Measurements from ENCODE around the gene PAFAH1B2.
"Not testable (repeated sequence)": the region's sequence is repeated elsewhere in the genome, so short reads cannot be mapped to it uniquely, and the experiment has no call there.

- not testable (repeated sequence) for TF ChIP-seq CTCF (IDR thresholded peaks at IDR 0.05 in 4 of 5, conservative IDR thresholded peaks at IDR 0.05 in 1 of 5); POLR2A (IDR thresholded peaks at IDR 0.05)
These were observed 39.1 kb downstream of the PAFAH1B2 start for GRCh38 chr11:117183178-117183577.
